Neural progenitor cell (in vitro differentiated cells): ENCODE data around the gene MYOM3.

Experiments used
- CTCF ChIP-seq: fragments of 200-600 bp; sonication (generic); IDR thresholded peaks from 2 replicates; pipeline ENCODE4 v1.5.1; 2017; ENCODE audit warnings: antibody characterized with exemption, mild to moderate bottlenecking
- EZH2 ChIP-seq: fragments of 200-600 bp; sonication (generic); IDR thresholded peaks from 2 replicates; pipeline ENCODE4 v1.6.1; 2017; ENCODE audit warnings: antibody characterized with exemption, mild to moderate bottlenecking, moderate library complexity
- EZH2phosphoT487 ChIP-seq: fragments of 200-600 bp; sonication (generic); IDR thresholded peaks from 2 replicates; pipeline ENCODE4 v1.6.1; 2017; ENCODE audit warnings: antibody characterized with exemption

GRCh38 chr1:24097663-24098062, 14.3 kb downstream of the MYOM3 start:
- TF ChIP-seq CTCF, result no peak
- no peak for TF ChIP-seq EZH2phosphoT487
- TF ChIP-seq EZH2, result no peak
